GM19099 (cell line): ENCODE measurements around the gene FOXR1.

Source experiments
- POLR2A ChIP-seq: IDR thresholded peaks from 3 replicates; pipeline ENCODE4 v1.6.1; 2011; ENCODE audit warnings: low read depth; ENCODE audit not compliant: insufficient read length; ENCODE audit errors: extremely low read depth

The FOXR1 gene

GRCh38 chr11:118933486-118933885 lies 38.1 kb upstream of the FOXR1 start:
- TF ChIP-seq POLR2A, result no peak

GRCh38 chr11:118935376-118935775 lies 36.2 kb upstream of the FOXR1 start:
- TF ChIP-seq POLR2A, result no peak

GRCh38 chr11:118938491-118939403 lies 32.8 kb upstream of the FOXR1 start:
- no peak for TF ChIP-seq POLR2A

- TF ChIP-seq POLR2A, result no peak
These were observed 32.1 kb upstream of the FOXR1 start for GRCh38 chr11:118939404-118939915.

- TF ChIP-seq POLR2A, result no peak
These were observed 31.5 kb upstream of the FOXR1 start for GRCh38 chr11:118939953-118940598.

- TF ChIP-seq POLR2A, result no peak
These were observed 24.5 kb upstream of the FOXR1 start for GRCh38 chr11:118947091-118947490.

- TF ChIP-seq POLR2A, result no peak
These were observed 23.6 kb upstream of the FOXR1 start for GRCh38 chr11:118948000-118948399.

- no peak for TF ChIP-seq POLR2A
These were observed 18.3 kb upstream of the FOXR1 start for GRCh38 chr11:118953265-118953664.

- no peak for TF ChIP-seq POLR2A
These were observed 15.3 kb upstream of the FOXR1 start, which contains the start of gene UPK2 for GRCh38 chr11:118956094-118956846. TSS of gene UPK2 (plus strand) at chr11:118956298. CDS start at chr11:118956351, 53 bp downstream.

- no peak for TF ChIP-seq POLR2A
These were observed 14.6 kb upstream of the FOXR1 start for GRCh38 chr11:118956847-118957469.

GRCh38 chr11:118957549-118957948 lies 14.0 kb upstream of the FOXR1 start:
- TF ChIP-seq POLR2A, result no peak

GRCh38 chr11:118957968-118958367 lies 13.6 kb upstream of the FOXR1 start:
- no peak for TF ChIP-seq POLR2A

- no peak for TF ChIP-seq POLR2A
These were observed 13.0 kb upstream of the FOXR1 start for GRCh38 chr11:118958577-118958976.

GRCh38 chr11:118961189-118961588 lies 10.4 kb upstream of the FOXR1 start:
- no peak for TF ChIP-seq POLR2A

GRCh38 chr11:118961591-118961990 lies 10.0 kb upstream of the FOXR1 start:
- TF ChIP-seq POLR2A, result no peak
